Cardiac fibroblast (primary cell): ENCODE data around the gene TMEM238L.

Experiments used
- DNase-seq, 2 donors: peaks; one replicate each; pipeline versions ENCODE4 v3.0.0 to v3.0.0-alpha.2; 2010; ENCODE audit warnings: low read depth in 2 of 2
- H3K4me3 ChIP-seq, 2 donors: replicated peaks in 1 of 2; 1 replicate in 1 of 2; 2 replicates in 1 of 2; pipeline ENCODE4 v1.5.1; 2011; ENCODE audit warnings: low read depth in 2 of 2, low read length in 2 of 2, mild to moderate bottlenecking in 2 of 2, moderate library complexity in 1 of 2
- TF ChIP-seq, protein P1 (sequence below): IDR thresholded peaks from one replicate; pipeline ENCODE4 v1.5.1; 2011; ENCODE audit warnings: low read depth, mild to moderate bottlenecking, low read length, inconsistent platforms

The TMEM238L gene

DNA sequence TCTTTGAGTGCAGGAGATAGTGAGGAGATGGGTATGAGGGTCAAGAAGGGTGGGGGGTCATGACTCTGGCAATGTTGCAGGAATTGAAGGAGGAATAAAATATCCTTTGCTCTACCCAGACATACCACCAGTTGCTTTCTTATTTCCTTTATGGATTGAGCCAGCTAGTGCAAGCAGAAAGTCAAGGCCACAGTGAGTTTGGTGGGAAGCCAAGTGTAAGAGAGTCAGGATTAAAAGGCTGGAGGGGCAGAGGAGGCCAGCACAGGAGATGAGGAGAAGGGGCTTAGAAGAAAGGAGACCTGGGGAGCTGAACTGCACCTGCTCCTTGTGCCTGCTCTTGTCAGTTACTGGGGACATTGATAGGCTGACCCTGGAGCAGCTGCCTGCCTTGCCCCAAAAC is 17.9 kb upstream of the TMEM238L start:
- DNase-seq = no peak
- H3K4me3 ChIP-seq = no peak overlapping the region
- TF ChIP-seq, protein P1, sequence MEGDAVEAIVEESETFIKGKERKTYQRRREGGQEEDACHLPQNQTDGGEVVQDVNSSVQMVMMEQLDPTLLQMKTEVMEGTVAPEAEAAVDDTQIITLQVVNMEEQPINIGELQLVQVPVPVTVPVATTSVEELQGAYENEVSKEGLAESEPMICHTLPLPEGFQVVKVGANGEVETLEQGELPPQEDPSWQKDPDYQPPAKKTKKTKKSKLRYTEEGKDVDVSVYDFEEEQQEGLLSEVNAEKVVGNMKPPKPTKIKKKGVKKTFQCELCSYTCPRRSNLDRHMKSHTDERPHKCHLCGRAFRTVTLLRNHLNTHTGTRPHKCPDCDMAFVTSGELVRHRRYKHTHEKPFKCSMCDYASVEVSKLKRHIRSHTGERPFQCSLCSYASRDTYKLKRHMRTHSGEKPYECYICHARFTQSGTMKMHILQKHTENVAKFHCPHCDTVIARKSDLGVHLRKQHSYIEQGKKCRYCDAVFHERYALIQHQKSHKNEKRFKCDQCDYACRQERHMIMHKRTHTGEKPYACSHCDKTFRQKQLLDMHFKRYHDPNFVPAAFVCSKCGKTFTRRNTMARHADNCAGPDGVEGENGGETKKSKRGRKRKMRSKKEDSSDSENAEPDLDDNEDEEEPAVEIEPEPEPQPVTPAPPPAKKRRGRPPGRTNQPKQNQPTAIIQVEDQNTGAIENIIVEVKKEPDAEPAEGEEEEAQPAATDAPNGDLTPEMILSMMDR = no peak

DNA sequence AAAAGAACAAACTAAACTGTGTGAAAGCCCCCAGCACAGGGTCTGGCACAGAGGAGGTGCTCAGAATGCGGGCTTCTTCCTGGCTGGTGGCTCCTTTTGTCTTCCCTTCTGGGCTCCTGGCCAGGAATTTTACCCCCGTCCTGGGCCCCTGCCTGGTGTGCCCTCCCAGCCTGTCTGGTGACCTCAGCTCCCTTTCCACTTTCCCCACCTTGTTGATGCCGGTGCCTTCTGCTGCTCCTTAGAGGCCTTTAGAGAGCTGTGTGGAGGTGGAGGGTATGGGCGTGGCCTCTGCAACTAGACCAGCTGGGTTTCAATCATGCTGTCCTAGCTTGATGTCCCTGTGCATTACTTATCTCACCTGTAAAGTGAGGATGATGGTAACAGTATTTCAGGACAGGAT is 17.2 kb upstream of the TMEM238L start:
- TF ChIP-seq, protein P1 = no peak
- H3K4me3 ChIP-seq = no peak overlapping the region
- no peak for DNase-seq

GRCh38 chr17:10815319-10815718 is 11.4 kb upstream of the TMEM238L start:
- TF ChIP-seq, protein P1 = no peak
- DNase-seq = no peak
- no peak overlapping the region for H3K4me3 ChIP-seq

- DNase-seq = no peak
- TF ChIP-seq, protein P1 = no peak
- H3K4me3 ChIP-seq = no peak overlapping the region
Observed at GRCh38 chr17:10814075-10814474, 10.2 kb upstream of the TMEM238L start.

DNA sequence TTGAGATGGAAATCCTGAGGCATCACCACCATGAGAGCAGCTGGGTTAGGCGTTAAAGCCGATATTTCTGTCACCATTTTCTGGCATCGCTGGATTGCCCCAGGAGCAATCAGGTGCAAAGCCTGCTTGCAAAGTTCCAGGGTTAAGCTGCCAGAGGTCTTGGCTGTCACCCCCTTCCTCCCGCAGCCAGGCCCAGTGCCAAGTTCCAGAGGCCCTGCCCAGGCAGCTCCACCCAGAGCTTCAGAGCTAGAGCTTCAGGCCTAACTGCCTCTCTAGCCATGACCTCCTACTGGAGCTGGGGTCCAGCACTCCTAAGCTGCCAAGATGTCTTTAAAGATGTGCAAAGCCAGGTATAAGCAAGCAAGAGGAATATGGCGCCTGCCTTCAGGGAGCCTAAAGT is 8.8 kb upstream of the TMEM238L start:
- no peak overlapping the region for H3K4me3 ChIP-seq
- TF ChIP-seq, protein P1 = no peak
- DNase-seq = no peak

DNA sequence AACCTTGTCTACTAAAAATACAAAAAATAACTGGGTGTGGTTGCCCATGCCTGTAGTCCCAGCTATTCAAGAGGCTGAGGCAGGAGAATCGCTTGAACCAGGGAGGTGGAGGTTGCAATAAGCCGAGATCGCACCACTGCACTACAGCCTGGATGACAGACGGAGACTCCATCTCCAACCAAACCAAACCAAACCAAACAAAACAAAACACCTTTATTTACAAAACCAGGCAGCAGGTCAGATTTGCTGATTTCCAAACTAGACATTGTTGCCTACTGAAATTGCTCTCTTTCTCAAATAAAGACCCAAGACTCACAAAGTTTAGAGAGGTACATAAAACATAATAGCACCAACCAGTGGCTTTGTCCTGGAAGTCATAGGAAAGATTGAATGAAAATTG is 5.7 kb upstream of the TMEM238L start:
- DNase-seq = no peak
- no peak overlapping the region for H3K4me3 ChIP-seq
- TF ChIP-seq, protein P1 = no peak

GRCh38 chr17:10807704-10808128 is 3.8 kb upstream of the TMEM238L start:
- no peak overlapping the region for H3K4me3 ChIP-seq
- DNase-seq = no peak
- TF ChIP-seq, protein P1 = no peak
